PC-3 (cell line): ENCODE measurements around the gene OR52K2. TPM values are rescaled to one million over a fixed set of nuclear protein-coding genes. Genes with fewer than 3 reads are reported as not detected.

Source experiments
- ATAC-seq: fragments of 200-7000 bp; cut with Tn5 transposase; 2 replicates; pipeline ENCODE4 v1.9.1; 2020; ENCODE audit warnings: mild to moderate bottlenecking, moderate library complexity
- BruUV-seq: library from RNA; stranded (reverse); fragments of 400-500 nt; replicated peaks from 2 replicates; lab custom pipeline; 2021; lab: Mats Ljungman, UMichigan
- CTCF ChIA-PET: fragments of 300-600 bp; sonication (Branson Sonifier 250); formaldehyde crosslinking; loops from one replicate; lab custom pipeline; 2022; ENCODE audit warnings: antibody characterized with exemption; lab: Charles Lee
- POLR2A ChIA-PET: fragments of 300-600 bp; sonication (Branson Sonifier 250); formaldehyde crosslinking; loops from one replicate; lab custom pipeline; 2022; ENCODE audit warnings: antibody characterized with exemption; ENCODE audit not compliant: unreplicated experiment; lab: Charles Lee
- DNase-seq: peaks from one replicate; pipeline ENCODE4 v3.0.0-alpha.2; 2015
- H2AFZ ChIP-seq: fragments of 300-600 bp; sonication (generic); 2 replicates; pipeline ENCODE4 v1.6.0; 2016; ENCODE audit warnings: antibody characterized with exemption, low read length
- H3F3A ChIP-seq: fragments of 300-600 bp; sonication (generic); one replicate; pipeline ENCODE4 v1.6.0; 2017; ENCODE audit warnings: antibody characterized with exemption, low read length, control low read depth, mild to moderate bottlenecking; ENCODE audit not compliant: unreplicated experiment
- H3K27ac ChIP-seq: fragments of 300-600 bp; sonication (generic); 2 replicates; pipeline ENCODE4 v1.5.1; 2016; ENCODE audit warnings: mild to moderate bottlenecking, low read length
- H3K27me3 ChIP-seq: fragments of 300-600 bp; sonication (generic); 2 replicates; pipeline ENCODE4 v1.6.1; 2016; ENCODE audit warnings: low read length, mixed read lengths
- H3K36me3 ChIP-seq: fragments of 300-600 bp; sonication (generic); 2 replicates; pipeline ENCODE4 v1.6.1; 2016; ENCODE audit warnings: low read depth, mixed run types, low read length, mixed read lengths
- H3K4me1 ChIP-seq: fragments of 300-600 bp; sonication (generic); 2 replicates; pipeline ENCODE4 v1.5.1; 2016; ENCODE audit warnings: low read length; ENCODE audit not compliant: insufficient read depth
- H3K4me2 ChIP-seq: fragments of 300-600 bp; sonication (generic); 2 replicates; pipeline ENCODE4 v1.6.0; 2016; ENCODE audit warnings: low read length
- H3K4me3 ChIP-seq: fragments of 300-600 bp; sonication (generic); 2 replicates; pipeline ENCODE4 v1.5.1; 2016; ENCODE audit warnings: mild to moderate bottlenecking, low read length, mixed read lengths
- H3K79me2 ChIP-seq: fragments of 300-600 bp; sonication (generic); 2 replicates; pipeline ENCODE4 v1.6.1; 2017; ENCODE audit warnings: low read length, mixed read lengths
- H3K9ac ChIP-seq: fragments of 300-600 bp; sonication (generic); 2 replicates; pipeline ENCODE4 v1.6.0; 2016; ENCODE audit warnings: mild to moderate bottlenecking, low read length
- H3K9me2 ChIP-seq: fragments of 300-600 bp; sonication (generic); replicated peaks from 2 replicates; pipeline ENCODE4 v1.6.1; 2016; ENCODE audit warnings: mixed run types, low read length, mixed read lengths
- H3K9me3 ChIP-seq: fragments of 300-600 bp; sonication (generic); 2 replicates; pipeline ENCODE4 v1.6.1; 2016; ENCODE audit warnings: low read length, mixed read lengths
- H4K20me1 ChIP-seq: fragments of 300-600 bp; sonication (generic); 2 replicates; pipeline ENCODE4 v1.6.1; 2016; ENCODE audit warnings: low read length, mixed read lengths
- CTCF ChIP-seq: fragments of 300-600 bp; sonication (generic); conservative IDR thresholded peaks from 2 replicates; pipeline ENCODE4 v1.5.1; 2017; ENCODE audit warnings: antibody characterized with exemption, low read depth, mild to moderate bottlenecking, low read length
- EZH2 ChIP-seq: fragments of 300-600 bp; sonication (generic); IDR thresholded peaks from one replicate; pipeline ENCODE4 v1.6.1; 2017; ENCODE audit warnings: antibody characterized with exemption, mild to moderate bottlenecking, low read length; ENCODE audit not compliant: unreplicated experiment
- EZH2phosphoT487 ChIP-seq: fragments of 300-600 bp; sonication (generic); IDR thresholded peaks from 2 replicates; pipeline ENCODE4 v1.6.1; 2018; ENCODE audit warnings: mild to moderate bottlenecking, antibody characterized with exemption, low read length, borderline replicate concordance
- intact Hi-C: fragments of 100-400 bp; cut with micrococcal nuclease; formaldehyde crosslinking; loops from 2 replicates; pipeline ENCODE4 v1.9.0; 2023
- total RNA-seq: library from RNA; depleted of rRNA; stranded (reverse); fragments of >200 nt; gene quantifications from 2 replicates; pipeline ENCODE4 v1.2.3, GENCODE V29; 2014

Gene OR52K2
- total RNA-seq, 1 experiment from 2014 or later = not detected

- Histone ChIP-seq H3K4me3 (no peak overlapping the region), H3K27ac (no peak overlapping the region), H4K20me1 (no peaks in the 10 kb centered on the region), H3K4me1 (no peaks in the 10 kb centered on the region), H3F3A (no peaks in the 10 kb centered on the region), H2AFZ (no peak overlapping the region), H3K9me3 (0 out of 2 replicates have a peak, but pooled peaks cover 4% of the 10 kb centered on the region), H3K36me3 (no peaks in the 10 kb centered on the region), H3K27me3 (peaks cover 4% of the 10 kb centered on the region; the same call in 1 of the 2 replicates), H3K9ac (no peak overlapping the region), H3K9me2 (no peaks in the 10 kb centered on the region), H3K79me2 (no peaks in the 10 kb centered on the region), H3K4me2 (no peak overlapping the region)
- DNase-seq = no peak
- POLR2A ChIA-PET = no interaction called here
- ATAC-seq = no peak
- no TSS peak for BruUV-seq
- TF ChIP-seq CTCF (no peak), EZH2 (no peak), EZH2phosphoT487 (no peak)
- CTCF ChIA-PET = no interaction called here
- intact Hi-C loops = no loop called here
Measured at GRCh38 chr11:4467811-4468606, 18.9 kb downstream of the OR52K2 start.

- peaks cover 37% of the 10 kb centered on the region for H3K4me1 ChIP-seq
- ChIA-PET POLR2A (no interaction called here), CTCF (no interaction called here)
- peak overlapping the region; percentile 93 for H3K27ac ChIP-seq
- no peak overlapping the region for H3K4me3 ChIP-seq
- H3F3A ChIP-seq = peaks cover 6% of the 10 kb centered on the region
- no peaks in the 10 kb centered on the region for H3K27me3 ChIP-seq
- H3K36me3 ChIP-seq = no peaks in the 10 kb centered on the region
- BruUV-seq = no TSS peak
- H3K79me2 ChIP-seq = no peaks in the 10 kb centered on the region
- H3K4me2 ChIP-seq = peak overlapping the region; percentile 65; the same call in 1 of the 2 replicates
- intact Hi-C loops = loop anchor here (5.0 kb wide), 1 partner anchor 87 kb away; the partner anchor contains the start of gene TRIM21
- TF ChIP-seq EZH2 (no peak), EZH2phosphoT487 (no peak), CTCF (no peak)
- DNase-seq (peak; percentile 45), ATAC-seq (peak; percentile 25)
- no peaks in the 10 kb centered on the region for H3K9me2 ChIP-seq
- H3K9me3 ChIP-seq = no peaks in the 10 kb centered on the region
- H2AFZ ChIP-seq = no peak overlapping the region
- H3K9ac ChIP-seq = no peak overlapping the region
- no peaks in the 10 kb centered on the region for H4K20me1 ChIP-seq
Measured at GRCh38 chr11:4479644-4480043, 30.5 kb downstream of the OR52K2 start.
